Measurements from ENCODE around the gene ZNF598. TPM values are rescaled to one million over a fixed set of nuclear protein-coding genes. Genes with fewer than 3 reads are reported as not detected.

The ZNF598 gene
- total RNA-seq, 6 experiments from 2014 or later: 37.1 to 48.1 (median 40.7) TPM

DNA sequence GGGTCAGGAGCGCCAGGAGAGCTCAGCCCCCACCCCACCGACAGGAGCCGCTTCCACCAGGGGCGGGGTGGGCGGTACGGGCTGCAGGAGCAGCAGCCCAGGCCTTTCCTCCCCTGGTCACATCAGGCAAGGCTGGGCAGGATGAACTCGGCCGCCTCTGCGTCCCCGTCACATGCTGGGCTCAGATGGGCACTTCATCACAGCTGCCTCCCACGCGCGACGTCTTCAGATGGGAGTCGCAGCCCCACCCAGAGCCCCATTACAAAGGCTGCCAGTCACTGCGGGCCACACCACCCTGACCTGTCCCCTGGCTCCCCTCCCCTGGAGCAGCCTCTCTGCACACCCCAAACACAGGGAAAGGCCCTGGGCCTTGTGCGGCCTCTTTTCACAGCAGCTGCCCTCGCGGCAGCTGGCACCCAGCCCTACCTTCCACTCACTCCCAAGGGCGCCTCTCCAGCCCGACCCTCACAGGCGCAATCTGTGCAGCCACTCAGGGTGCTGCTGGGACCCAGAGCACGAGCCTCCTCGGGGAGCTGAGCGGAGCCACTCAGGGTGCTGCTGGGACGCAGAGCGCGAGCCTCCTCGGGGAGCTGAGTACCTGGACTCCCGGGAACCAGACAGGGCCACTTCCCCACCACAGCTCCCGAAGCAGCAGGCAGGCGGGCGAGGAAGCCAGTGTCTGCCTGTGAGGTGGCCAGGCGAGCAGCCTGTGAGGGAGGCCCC, 4.7 kb downstream of the ZNF598 start:
- TF ChIP-seq CTCF (IDR thresholded peaks at IDR 0.05): no peak
- Mint-ChIP-seq H3K27me3 (ENCODE audit: insufficient read depth) (peaks cover 2% of the 10 kb centered on the region; the same call in 1 of the 2 replicates), H3K9me3 (no peaks in the 10 kb centered on the region), H3K4me3 (no peak overlapping the region), H3K27ac (no peak overlapping the region), H3K4me1 (ENCODE audit: low read depth) (peaks cover 20% of the 10 kb centered on the region), H3K36me3 (ENCODE audit: low read depth) (peaks cover 5% of the 10 kb centered on the region; the same call in 1 of the 2 replicates)
- DNase-seq: no peak

DNA sequence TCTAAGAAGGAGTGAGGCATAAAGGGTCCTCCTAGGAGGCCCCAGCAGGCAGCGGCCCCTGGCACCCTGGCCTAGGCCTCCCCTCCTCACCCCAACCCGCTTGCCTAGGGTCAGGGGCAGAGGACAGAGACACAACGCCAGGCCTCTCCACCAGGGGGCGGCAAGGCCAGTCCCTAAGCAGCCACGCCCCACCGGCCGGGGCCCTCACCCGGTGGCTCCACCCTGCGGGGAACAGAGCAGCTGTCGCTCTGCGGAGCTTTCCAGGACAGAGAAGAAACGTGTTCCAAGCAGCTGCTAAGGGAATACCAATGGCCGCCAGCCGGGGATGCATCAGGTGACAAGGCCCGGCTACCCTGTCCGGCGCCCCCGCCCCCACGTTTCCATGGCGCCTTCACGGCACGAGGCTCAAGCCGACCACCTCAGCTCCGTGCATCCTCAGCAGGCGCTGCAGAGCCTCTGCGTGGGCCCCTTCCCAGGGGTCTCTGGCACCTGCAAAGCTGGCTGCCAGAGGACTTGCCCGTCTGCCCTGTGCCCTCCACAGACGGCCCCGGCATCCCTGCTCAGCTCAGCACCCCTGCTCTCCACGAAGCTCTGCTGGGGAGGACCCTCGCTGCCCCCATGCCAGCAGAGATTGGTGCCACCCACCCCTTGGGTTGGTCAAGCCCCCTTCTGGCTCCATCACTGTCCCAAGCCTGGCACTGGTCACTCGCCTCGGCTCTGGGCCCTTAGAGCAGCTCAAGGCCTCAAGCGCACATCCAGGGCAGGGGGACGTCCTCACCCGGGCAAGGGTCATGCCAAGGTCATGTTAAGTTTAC, 5.6 kb downstream of the ZNF598 start:
- H3K36me3 Mint-ChIP-seq (ENCODE audit: low read depth): peaks cover 5% of the 10 kb centered on the region; the same call in 1 of the 2 replicates
- H3K9me3 Mint-ChIP-seq: no peaks in the 10 kb centered on the region
- no peak overlapping the region for H3K27ac Mint-ChIP-seq
- no peak overlapping the region for H3K4me3 Mint-ChIP-seq
- peaks cover 2% of the 10 kb centered on the region; the same call in 1 of the 2 replicates for H3K27me3 Mint-ChIP-seq (ENCODE audit: insufficient read depth)
- DNase-seq: peak; percentile 82
- peaks cover 19% of the 10 kb centered on the region for H3K4me1 Mint-ChIP-seq (ENCODE audit: low read depth)
- TF ChIP-seq CTCF (IDR thresholded peaks at IDR 0.05): peak; percentile 98

- Mint-ChIP-seq H3K4me3 (no peak overlapping the region), H3K27ac (no peak overlapping the region), H3K36me3 (ENCODE audit: low read depth) (peaks cover 2% of the 10 kb centered on the region; the same call in 1 of the 2 replicates), H3K9me3 (no peaks in the 10 kb centered on the region), H3K4me1 (ENCODE audit: low read depth) (peaks cover 15% of the 10 kb centered on the region), H3K27me3 (ENCODE audit: insufficient read depth) (no peaks in the 10 kb centered on the region)
- no peak for DNase-seq
- TF ChIP-seq CTCF (IDR thresholded peaks at IDR 0.05): no peak
These were observed 6.3 kb downstream of the ZNF598 start for GRCh38 chr16:2003231-2003826.

GRCh38 chr16:2002406-2003230, 7.0 kb downstream of the ZNF598 start:
- no peak for DNase-seq
- Mint-ChIP-seq H3K4me1 (ENCODE audit: low read depth) (peaks cover 13% of the 10 kb centered on the region), H3K27ac (no peak overlapping the region), H3K4me3 (no peak overlapping the region), H3K27me3 (ENCODE audit: insufficient read depth) (no peaks in the 10 kb centered on the region), H3K36me3 (ENCODE audit: low read depth) (peaks cover 5% of the 10 kb centered on the region; the same call in 1 of the 2 replicates), H3K9me3 (no peaks in the 10 kb centered on the region)
- TF ChIP-seq CTCF (IDR thresholded peaks at IDR 0.05): no peak
